HCEC 1CT (cell line): Measurements from ENCODE around the gene BLOC1S1.

ENCODE experiments used
- DNase-seq: peaks from one replicate; pipeline ENCODE4 v3.0.0-alpha.2; 2017

BLOC1S1 gene

DNA sequence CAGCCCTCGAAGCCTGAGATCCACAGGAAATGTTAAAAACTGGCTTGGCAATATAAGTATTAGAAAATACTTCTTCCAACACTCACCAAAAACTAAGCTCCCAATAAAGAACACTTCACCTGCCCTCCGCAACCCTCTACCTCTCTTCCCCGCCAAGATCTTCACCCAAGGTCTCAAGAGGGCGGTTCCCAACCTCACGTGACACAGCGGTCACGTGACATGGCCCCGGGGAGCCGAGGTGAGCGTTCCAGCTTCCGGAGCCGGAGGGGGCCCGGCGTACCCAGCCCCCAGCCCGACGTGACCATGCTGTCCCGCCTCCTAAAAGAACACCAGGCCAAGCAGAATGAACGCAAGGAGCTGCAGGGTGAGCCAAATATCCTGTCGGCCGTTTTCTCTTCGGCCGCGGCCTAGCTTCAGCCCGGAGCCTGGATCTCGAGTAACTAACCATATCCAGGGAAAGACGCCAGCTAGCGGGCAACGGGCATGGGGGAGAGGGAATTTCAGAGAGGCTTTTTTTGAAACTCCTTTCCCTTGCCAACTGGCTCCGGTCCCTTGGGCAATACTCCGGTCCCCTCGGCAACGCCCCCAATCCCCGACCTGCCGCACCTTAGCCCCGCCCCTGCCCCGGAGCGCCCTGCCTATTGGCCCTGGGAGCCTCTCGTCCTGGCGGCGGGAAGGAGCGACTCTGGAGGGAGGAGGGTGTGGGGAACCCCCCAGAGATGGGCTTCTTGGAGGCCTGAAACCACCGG, at the start of gene BLOC1S1:
BLOC1S1 (plus strand) TSS at position 214 of the 749 bp plus-strand sequence; CDS start at position 220, 6 bp downstream.
- peak; percentile 84 for DNase-seq

DNA sequence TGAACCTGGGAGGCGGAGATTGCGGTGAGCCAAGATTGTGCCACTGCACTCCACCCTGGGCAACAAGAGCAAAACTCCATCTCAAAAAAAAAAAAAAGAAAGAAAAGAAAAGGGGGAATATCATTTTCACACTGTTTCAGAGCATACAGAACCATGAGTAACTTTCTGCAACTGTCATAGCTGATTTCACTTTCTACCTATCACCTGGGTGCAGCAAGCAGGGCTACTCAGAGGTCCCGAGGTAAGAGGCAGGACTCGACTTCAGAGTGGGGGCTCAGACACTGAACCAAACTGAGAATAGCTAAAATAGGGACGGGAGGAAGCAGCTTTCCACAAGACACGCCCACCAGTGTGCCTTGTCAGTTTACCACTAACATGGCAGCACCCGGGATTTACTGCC, 49.3 kb upstream of the BLOC1S1 start:
- no peak for DNase-seq

DNA sequence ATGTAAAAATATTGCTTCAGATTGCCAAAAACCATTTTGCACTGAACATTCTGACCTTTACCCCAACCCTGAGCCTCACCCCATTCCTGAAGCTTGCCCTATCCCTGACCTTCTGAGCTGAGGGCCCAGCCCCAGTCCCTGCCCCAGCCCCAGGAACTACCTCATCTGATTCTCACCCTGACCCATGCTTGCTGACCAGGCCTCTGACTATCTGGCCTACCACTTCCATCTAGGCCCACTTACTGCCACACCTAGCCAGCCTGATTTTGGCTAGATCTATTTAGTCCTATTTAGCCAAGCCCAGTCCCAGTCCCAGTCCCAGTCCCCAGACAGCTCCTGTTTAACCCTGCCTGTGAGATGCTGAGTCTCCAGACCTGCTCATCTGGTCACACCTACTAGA, 45.6 kb upstream of the BLOC1S1 start:
- no peak for DNase-seq

DNA sequence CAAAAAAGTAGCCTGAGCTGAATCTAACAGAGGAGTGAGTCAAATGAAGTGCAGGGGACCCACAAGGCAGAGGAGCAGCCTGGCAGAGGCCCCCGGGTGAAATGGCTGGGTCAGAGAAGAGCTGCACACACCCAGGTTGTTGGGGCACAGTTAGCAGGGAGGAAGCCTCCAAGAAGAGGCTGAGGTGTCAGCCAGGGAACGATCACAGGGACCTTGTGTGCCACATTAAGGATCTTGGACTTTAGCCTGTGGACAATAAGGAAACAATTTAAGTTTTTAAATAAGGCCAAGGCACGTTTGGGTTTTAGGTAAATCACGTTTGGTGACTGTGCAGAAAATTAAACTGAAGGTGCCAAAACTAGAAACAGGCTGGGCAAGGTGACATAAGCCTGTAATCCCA, 44.1 kb upstream of the BLOC1S1 start:
- no peak for DNase-seq

DNA sequence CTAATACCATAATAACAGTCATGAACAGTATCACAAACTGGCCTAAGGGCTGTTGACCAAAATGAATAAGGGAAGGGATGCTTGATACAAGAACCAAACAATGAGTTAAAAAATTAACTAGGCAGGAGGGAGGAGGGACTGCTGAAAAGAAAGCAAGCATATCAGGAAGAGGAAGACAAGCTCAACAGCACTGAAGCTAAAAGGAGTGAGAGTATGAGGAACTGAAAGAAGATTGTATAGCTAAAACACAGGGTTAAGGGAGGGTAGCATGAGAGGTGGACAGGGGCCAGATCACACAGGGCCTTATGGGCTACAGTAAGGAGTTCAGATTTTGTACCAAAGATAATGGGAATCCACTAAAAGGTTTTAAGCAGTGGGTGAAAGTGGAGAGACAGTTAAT, 42.2 kb upstream of the BLOC1S1 start:
- no peak for DNase-seq

DNA sequence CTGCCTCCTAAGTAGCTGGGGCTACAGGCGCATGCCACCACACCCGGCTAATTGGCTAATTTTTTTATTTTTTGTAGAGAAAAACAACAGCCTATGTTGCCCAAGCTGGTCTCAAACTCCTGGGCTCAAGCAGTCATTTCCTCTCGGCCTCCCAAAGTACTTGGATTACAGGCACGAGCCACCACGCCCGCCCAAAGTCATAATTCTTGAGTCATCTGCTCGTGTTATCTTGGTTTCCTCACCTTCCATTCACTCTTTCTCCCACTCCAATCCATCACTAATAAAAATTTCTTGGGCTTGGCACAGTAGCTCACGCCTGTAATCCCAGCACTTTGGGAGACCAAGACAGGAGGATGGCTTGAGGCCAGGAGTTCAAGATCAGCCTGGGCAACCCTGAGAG, 40.2 kb upstream of the BLOC1S1 start:
- no peak for DNase-seq

DNA sequence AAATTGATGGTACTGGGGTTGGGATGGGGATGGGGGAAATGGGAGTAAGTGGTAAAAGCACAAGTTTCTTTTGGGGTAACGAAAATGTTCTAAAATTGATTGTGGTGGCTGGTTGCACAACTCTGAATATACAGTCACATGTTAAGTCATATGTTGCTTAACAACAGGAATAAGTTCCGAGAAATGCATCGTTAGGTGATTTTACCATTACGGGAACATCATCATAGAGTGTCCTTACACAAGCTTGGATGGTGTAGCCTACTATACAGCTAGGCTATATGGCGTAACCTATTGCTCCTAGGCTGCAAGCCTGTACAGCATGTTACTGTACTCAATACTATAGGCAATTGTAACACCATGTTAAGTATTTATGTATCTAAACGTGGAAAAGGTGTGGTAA, 39.1 kb upstream of the BLOC1S1 start:
- no peak for DNase-seq

DNA sequence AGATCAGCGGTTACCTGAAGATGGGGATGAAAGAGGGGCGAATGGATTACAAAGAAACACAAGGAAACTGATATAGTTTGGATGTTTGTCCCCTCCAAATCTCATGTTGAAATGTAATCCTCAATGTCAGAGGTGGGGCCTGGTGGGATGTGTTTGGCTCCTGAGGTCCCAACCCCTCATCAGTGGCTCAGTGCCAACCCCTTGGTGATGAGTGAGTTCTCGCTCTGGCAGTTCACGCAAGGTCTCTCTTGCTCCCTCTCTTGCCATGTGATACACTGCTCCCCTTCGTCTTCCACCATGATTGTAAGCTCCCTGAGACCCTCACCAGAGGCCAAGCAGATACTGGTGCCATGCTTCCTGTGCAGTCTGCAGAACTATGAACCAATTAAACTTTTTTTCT, 36.2 kb upstream of the BLOC1S1 start:
- DNase-seq, result no peak

DNA sequence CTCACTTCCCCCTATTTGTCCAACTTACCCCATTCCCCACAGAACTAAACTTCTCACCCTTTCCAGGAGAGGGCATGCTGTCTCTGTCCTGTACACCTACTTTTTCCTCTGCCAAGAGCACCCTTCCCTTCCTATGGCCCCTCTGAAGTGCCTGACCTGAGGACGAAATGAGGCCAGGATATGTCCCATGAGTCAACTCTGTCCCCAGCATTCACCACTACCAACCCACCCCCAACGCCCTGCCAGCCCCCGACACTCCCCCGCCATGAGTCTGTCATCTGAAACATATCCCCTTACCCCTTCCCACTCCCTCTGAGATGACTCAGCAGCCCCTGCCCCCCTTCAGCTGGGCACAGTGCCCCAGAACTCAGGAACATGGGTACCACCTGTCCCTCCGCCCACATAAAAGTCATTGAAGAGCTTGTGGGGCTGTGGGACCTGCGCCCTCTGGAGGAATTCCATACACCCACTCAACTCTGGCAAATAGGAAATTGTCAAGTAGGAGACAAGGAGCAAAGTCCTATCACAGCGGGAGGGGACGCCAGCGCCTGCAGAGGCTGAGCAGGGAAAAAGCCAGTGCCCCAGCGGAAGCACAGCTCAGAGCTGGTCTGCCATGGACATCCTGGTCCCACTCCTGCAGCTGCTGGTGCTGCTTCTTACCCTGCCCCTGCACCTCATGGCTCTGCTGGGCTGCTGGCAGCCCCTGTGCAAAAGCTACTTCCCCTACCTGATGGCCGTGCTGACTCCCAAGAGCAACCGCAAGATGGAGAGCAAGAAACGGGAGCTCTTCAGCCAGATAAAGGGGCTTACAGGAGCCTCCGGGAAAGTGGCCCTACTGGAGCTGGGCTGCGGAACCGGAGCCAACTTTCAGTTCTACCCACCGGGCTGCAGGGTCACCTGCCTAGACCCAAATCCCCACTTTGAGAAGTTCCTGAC, 34.4 kb upstream of the BLOC1S1 start:
- DNase-seq, result peak; percentile 68

DNA sequence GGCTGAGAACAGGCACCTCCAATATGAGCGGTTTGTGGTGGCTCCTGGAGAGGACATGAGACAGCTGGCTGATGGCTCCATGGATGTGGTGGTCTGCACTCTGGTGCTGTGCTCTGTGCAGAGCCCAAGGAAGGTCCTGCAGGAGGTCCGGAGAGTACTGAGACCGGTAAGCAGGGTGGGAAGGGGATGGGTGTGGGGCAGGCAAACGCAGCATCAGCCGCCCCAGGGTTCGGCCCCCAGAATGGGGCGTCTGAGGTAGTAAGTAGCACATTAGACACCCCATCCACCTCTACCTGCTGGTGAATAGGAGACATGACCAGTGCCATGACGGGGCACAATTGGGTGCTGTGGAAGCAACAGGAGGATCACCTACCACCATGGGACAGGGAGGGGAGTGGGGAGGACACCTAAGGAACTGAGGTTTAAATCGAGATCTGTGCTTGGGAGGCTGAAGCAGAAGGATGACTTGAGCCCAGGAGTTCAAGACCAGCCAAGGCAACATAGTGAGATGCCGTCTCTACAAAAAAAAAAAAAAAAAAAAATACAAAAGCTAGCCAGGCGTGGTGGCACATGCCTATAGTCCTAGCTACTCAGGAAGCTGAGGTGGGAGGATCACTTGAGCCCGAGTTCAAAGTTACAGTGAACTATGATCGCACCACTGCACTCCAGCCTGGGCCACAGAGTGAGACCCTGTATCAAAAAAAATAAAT, 33.6 kb upstream of the BLOC1S1 start:
- no peak for DNase-seq

DNA sequence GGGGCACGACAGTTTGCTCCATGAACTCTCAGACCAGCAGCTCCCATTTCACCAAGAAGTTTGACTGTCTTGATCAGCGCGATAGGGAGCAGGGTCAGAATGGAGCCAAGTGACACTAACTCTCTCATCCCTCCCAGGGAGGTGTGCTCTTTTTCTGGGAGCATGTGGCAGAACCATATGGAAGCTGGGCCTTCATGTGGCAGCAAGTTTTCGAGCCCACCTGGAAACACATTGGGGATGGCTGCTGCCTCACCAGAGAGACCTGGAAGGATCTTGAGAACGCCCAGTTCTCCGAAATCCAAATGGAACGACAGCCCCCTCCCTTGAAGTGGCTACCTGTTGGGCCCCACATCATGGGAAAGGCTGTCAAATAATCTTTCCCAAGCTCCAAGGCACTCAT, 32.2 kb upstream of the BLOC1S1 start:
- no peak for DNase-seq

DNA sequence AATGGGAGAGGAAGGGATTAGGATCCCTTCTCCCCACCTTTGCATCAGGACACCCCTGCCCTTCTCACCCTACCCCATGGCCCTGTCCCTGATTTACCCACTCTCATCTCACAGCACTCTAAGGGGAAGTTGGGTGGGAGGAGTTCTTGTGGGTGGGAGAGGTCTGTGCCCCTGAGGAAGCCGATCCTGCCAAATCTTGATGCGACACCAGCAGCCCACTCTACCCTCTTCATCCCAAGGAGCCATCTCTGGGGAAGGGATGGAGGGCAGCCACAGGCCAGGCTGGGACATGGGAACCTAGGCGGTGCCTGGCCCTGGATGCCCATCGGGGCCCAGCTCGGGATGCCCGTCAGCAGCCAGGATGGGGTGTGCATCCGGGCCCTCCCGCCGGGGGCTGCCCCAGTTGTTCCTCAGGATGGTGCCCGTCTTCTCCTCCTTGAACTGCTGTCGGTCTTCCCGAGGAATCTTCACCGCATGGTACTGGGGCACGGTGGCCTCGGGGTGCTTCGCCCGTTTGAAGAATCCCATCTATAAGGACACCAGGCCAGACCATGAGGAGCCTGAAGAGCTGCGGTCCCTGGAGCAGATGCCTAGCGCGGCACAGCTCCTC, 31.0 kb upstream of the BLOC1S1 start:
- DNase-seq, result no peak

DNA sequence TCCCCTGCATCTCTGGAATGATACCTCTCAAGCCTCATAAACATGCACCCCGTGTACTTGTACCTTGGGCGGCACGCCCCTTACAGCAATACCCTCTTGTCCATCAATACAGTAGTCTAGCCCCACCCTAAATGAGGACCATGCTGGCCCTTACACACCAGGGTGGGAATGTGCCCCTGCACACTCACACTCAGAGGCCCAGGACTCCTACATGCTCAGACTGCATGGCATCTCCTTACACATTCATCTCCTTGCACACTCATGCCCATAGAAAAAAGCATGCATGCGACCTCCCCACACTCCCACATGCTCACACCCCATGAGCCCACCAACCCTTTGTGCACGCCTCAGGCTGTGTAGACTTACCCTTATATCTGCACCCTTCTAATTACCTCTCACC, 30.2 kb upstream of the BLOC1S1 start:
- DNase-seq, result no peak

DNA sequence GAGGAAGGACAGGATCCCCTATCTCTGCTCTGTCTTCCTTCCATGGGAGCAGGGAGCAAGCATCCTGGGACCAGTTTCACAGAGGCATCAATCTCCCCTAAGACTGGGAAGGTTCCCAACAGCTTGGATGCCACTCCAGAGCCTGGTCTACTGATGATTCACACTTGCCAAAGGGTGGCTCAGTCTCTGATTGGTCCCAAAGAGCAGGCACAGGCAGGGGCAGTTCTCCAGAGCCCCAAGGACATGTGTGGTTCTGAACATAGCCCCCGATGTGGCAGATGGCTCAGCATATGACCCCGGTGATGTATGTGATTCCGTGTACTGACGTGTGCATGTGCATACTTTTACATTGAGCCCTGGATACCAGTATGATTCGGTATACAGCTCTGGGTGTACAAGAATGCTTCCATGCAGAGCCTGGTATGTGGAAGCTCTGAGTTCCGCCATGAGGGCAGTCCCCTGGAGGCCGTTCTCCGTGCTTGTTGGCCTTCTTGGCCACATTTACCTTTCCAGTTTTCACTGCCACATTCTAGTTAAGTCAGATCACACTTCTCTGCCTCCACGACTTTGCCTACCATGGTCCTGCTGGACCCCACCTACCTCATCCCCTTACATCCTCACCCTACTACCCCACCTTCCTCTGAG, 29.4 kb upstream of the BLOC1S1 start:
- DNase-seq, result no peak

DNA sequence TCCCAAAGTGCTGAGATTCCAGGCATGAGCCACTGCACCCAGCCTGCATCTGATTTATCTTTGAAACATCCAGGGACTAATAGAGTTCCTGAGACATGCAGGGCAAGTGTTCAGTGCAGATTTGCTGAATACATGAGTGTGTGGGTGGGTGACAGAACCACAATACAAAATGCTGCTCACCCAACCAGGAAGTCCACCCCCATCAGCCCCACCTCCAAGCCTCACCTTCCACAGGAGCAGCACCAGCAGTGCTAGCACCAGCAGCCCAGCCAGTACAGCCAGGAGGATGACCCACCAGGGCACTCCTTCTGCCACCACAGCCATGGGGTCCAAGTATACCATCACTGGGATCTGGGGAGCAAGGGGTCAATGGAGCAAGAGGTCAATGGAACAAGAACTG, 28.1 kb upstream of the BLOC1S1 start:
- DNase-seq, result no peak

DNA sequence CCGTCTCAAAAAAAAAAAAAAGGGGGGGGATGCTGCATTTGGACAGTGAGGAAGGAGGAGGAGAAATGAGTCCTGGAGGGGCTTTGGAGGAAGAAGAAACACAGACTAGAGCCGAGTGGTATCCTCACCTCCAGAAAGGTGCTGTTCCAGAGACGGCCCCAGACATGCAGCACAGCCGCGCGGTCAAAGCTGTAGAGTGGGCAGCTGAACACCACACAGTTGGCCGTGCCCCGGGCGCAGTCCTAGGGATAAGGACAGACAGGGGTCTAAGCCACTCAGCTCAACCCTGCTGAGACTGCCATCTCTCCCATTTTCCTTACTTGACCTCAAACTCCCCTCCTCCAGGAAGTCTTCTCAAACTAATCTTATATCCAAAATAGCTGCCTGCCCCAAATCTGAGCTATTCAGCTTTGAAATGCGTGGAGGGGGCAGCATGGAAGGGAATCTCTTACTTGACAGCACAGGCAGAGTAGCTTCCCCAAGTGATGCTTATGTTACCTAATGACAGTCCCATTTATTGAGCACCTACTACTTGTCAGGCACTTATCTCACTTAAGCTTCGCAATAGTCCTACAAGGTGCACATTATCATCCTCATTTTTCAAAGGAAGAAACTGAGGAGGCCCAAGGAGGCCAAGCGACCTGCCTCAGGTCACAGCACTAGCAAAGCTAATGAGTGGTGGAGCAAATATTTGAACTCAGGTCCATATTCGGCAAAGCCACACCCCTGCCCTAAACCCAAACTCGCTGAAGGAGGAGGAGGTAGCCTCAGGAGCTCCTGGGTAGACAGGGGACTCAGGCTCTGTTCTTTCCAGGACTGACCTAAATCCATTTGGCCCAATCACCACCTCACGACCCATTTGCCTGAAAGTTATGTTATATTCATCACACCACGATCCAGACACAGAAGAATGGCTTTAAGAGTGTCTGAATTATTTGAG, 26.9 kb upstream of the BLOC1S1 start:
- DNase-seq, result no peak

DNA sequence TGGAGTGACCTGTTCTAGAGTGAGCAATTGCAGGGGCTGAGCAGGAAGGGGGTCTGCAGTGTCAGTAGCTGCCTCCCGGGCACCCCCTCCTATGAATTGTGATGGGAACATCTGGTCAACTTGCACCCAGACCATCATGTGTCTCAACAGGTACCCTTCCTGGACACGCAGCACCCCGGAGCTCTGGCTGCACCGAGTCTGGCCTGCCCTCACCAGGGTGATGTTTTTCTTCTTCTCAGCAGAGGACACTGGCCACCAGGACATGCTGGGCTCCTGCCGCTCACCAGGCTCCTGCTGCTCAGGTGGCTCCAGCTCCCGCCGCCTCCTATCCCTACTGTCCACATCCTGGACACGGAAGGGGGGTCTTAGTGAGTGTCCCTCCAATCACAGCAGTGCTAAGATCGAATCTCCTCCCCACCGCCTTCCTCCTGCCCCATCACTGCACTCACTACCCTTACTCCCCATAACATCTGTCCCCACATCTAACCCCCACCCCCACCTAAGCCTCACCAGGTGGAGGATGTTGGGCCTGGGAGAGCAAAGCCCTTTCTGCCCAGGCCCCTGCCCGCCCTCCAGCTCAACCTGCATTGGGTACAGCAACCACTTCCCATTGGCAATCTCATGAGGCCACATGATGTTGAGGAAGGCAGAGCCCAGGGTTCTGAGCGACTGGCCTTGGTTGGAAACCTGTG, 23.1 kb upstream of the BLOC1S1 start:
- DNase-seq, result no peak

DNA sequence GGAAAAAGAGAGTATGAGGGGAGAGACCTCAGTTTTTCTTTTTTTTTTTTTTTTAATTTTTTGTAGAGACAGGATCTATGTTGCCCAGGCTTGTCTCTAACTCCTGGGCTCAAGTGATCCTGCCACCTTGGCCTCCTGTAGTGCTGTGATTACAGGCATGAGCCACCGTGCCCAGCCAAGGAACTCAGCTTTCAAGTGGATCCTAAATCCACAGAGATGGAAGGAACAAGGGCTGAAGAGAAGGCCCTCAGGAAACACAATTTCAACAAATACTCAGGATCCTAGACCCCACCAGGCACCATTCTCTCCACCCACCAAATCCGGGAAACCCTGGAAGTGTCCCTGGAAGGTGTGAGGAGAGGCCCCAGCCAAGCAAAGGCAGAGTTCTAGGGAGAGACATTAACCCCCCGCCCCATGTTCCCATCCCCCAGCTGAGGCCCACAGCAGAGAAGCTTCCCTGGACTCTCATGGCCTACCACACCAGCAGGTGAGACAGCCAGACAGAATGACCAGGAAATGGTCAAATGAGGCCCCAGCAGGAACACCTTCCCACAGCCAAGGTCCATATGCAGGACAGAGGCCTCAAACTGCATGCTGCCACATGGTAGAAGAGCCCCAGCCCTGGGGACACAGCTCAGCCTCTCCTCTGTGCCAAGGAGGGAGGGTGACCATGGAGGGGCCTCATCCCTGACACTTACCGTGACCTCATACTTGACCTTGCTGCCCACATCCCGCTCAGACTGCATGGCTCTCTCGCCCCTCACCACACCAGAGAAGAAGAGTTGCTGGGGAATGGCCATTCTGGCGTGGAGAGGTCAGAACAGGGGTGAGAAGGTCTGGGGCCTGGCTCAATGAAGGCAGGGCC, 22.3 kb upstream of the BLOC1S1 start:
- no peak for DNase-seq

DNA sequence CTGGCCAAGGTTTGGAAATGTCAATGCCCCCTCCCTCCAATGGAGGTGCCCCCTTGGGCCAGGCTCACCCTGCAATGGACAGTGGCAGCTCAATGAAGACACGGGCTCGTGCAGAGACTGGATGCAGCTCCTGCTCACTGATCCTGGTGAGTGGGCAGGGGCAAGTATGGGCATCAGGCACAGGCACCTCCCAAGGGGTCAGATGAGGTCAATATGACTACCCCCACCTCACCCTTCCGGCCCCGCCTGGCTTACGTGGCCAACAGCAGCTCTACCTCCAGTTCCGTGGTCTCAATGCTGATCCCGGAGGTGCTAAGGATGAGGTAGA, 21.7 kb upstream of the BLOC1S1 start:
- DNase-seq, result no peak

DNA sequence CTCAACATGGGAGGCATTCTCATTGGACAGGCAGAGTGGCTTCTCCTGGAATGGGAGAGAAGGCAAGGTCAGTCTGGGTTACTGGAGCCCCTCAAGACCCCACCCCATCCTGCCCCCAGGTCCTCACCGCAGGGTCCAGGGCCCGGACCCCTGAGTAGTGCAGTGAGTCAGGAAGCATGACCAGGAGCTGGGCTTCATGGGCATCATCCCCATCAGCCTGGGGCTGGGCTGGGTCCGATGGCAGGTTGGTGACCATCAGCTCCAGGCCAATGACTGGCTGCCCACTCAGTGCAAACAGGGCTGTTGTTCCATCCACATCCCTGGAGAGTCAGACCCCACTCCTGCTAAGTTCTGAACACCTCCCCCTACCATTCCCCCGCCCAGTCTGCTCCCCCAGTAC, 21.2 kb upstream of the BLOC1S1 start:
- DNase-seq, result no peak
